ENCODE measurements around the gene RNF14.

DNA sequence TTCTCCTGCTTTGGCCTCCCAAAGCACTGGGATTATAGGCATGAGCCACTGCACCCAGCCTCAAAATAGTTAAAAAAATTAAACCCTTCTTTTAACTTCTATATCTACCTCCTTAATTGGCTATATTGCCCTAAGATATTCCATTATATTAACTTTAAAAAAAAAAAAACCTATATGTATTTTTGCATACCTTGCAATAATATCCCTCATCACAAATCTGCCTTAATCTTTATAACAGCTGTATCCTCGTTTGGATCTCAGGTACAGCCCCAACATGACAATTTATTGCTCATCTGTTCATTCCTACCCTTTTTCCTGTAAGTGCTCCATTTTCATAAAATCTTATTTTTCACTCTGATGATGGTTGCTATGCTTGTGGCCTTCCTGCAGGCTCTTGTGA, 31.3 kb downstream of the RNF14 start:
- TF ChIP-seq, protein P1, sequence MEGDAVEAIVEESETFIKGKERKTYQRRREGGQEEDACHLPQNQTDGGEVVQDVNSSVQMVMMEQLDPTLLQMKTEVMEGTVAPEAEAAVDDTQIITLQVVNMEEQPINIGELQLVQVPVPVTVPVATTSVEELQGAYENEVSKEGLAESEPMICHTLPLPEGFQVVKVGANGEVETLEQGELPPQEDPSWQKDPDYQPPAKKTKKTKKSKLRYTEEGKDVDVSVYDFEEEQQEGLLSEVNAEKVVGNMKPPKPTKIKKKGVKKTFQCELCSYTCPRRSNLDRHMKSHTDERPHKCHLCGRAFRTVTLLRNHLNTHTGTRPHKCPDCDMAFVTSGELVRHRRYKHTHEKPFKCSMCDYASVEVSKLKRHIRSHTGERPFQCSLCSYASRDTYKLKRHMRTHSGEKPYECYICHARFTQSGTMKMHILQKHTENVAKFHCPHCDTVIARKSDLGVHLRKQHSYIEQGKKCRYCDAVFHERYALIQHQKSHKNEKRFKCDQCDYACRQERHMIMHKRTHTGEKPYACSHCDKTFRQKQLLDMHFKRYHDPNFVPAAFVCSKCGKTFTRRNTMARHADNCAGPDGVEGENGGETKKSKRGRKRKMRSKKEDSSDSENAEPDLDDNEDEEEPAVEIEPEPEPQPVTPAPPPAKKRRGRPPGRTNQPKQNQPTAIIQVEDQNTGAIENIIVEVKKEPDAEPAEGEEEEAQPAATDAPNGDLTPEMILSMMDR (tag by site-specific recombination; IDR thresholded peaks at IDR 0.05): no peak
- TF ChIP-seq ZNF560 (tag by site-specific recombination; IDR thresholded peaks at IDR 0.05; ENCODE audit: borderline replicate concordance) (no peak), ZNF571 (tag by site-specific recombination; IDR thresholded peaks at IDR 0.05) (no peak), ZBTB8A (tag by site-specific recombination; IDR thresholded peaks at IDR 0.05) (no peak), ZNF239 (tag by site-specific recombination; IDR thresholded peaks at IDR 0.05) (no peak), ZNF791 (tag by site-specific recombination; IDR thresholded peaks at IDR 0.05) (no peak), ZNF830 (tag by site-specific recombination; IDR thresholded peaks at IDR 0.05; ENCODE audit: low read depth) (no peak), ZNF214 (tag by site-specific recombination; IDR thresholded peaks at IDR 0.05; ENCODE audit: borderline replicate concordance) (no peak), ZNF843 (tag by site-specific recombination; IDR thresholded peaks at IDR 0.05) (no peak), YY1 (tag by site-specific recombination; IDR thresholded peaks at IDR 0.05) (no peak), ZFP41 (tag by site-specific recombination; IDR thresholded peaks at IDR 0.05; ENCODE audit: borderline replicate concordance) (no peak)

Measured in HEK293 (cell line).